ENCODE results near the gene KCNJ6.

KCNJ6 gene

DNA sequence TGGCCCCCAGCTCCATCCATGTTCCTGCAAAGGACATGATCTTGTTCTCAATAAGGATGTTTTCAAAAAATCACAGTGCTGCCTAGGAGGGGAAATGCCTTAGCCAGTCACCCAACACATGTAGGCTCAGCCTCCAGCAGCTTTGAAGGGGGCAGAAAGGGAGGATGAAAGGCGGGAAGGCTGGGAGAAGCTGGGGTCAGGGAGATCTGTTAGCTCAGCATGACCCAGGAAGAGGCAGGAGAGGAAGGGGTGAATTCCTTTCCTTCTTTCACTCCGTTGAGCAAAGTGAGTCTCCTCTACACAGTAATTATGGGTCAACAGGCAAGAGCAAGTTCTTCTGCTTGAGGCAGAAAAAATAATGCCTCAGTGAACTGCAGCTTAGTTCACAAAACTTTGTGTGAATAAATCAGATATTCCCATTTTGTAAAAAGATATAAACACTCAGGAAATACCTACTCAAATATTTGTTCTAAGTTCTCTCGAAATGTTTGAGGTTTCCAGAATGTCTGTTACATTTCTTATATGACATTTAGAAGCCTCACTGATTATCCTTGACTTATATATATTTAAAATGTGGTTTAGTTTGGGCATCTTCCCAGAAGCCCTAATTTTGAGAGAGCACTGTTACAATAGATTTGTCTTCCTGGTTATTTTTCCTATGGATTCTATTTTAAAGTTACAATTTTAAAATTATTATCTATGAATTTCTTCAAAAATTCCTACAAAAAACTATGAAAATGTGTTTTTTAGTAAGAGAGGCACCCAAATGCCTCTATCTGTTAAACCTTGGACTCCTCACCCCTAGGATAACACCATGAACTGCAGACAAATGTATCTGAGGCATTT, 116.8 kb downstream of the KCNJ6 start:
- ATAC-seq (replicated peaks; ENCODE audit: extremely low read depth, poor library complexity, severe bottlenecking) (no peak), DNase-seq (ENCODE audit: low spot score in 2 of 2) (no peak)
- Mint-ChIP-seq H3K9me3 (no peaks in the 10 kb centered on the region), H3K36me3 (ENCODE audit: insufficient read depth) (no peaks in the 10 kb centered on the region), H3K27ac (ENCODE audit: low read depth) (no peak overlapping the region), H3K4me3 (peak overlapping the region; percentile 2), H3K27me3 (peaks cover 34% of the 10 kb centered on the region), H3K4me1 (no peaks in the 10 kb centered on the region)

- Mint-ChIP-seq H3K27me3 (peaks cover 34% of the 10 kb centered on the region), H3K4me3 (no peak overlapping the region), H3K4me1 (no peaks in the 10 kb centered on the region), H3K9me3 (no peaks in the 10 kb centered on the region), H3K36me3 (ENCODE audit: insufficient read depth) (no peaks in the 10 kb centered on the region), H3K27ac (ENCODE audit: low read depth) (no peak overlapping the region)
- DNase-seq (ENCODE audit: low spot score in 2 of 2) (no peak), ATAC-seq (replicated peaks; ENCODE audit: extremely low read depth, poor library complexity, severe bottlenecking) (no peak)
These were observed 118.9 kb downstream of the KCNJ6 start for GRCh38 chr21:37797403-37797802.

GRCh38 chr21:37796011-37796410, 120.2 kb downstream of the KCNJ6 start:
- Mint-ChIP-seq H3K4me3 (no peak overlapping the region), H3K27ac (ENCODE audit: low read depth) (no peak overlapping the region), H3K36me3 (ENCODE audit: insufficient read depth) (no peaks in the 10 kb centered on the region), H3K27me3 (peaks cover 33% of the 10 kb centered on the region), H3K4me1 (no peaks in the 10 kb centered on the region), H3K9me3 (no peaks in the 10 kb centered on the region)
- ATAC-seq (replicated peaks; ENCODE audit: extremely low read depth, poor library complexity, severe bottlenecking) (no peak), DNase-seq (ENCODE audit: low spot score in 2 of 2) (no peak)

GRCh38 chr21:37793660-37794059, 122.6 kb downstream of the KCNJ6 start:
- ATAC-seq (replicated peaks; ENCODE audit: extremely low read depth, poor library complexity, severe bottlenecking) (no peak), DNase-seq (ENCODE audit: low spot score in 2 of 2) (no peak)
- H3K4me3 Mint-ChIP-seq = no peak overlapping the region
- H3K4me1 Mint-ChIP-seq = no peaks in the 10 kb centered on the region
- no peaks in the 10 kb centered on the region for H3K36me3 Mint-ChIP-seq (ENCODE audit: insufficient read depth)
- H3K27me3 Mint-ChIP-seq = peaks cover 18% of the 10 kb centered on the region
- no peaks in the 10 kb centered on the region for H3K9me3 Mint-ChIP-seq
- no peak overlapping the region for H3K27ac Mint-ChIP-seq (ENCODE audit: low read depth)

- no peak for DNase-seq (ENCODE audit: low spot score in 2 of 2)
- peaks cover 11% of the 10 kb centered on the region for H3K27me3 Mint-ChIP-seq
- no peaks in the 10 kb centered on the region for H3K9me3 Mint-ChIP-seq
These were observed 124.2 kb downstream of the KCNJ6 start for GRCh38 chr21:37792046-37792445.

GRCh38 chr21:37790905-37791304, 125.4 kb downstream of the KCNJ6 start:
- H3K4me1 Mint-ChIP-seq = no peaks in the 10 kb centered on the region
- no peak overlapping the region for H3K4me3 Mint-ChIP-seq
- H3K36me3 Mint-ChIP-seq (ENCODE audit: insufficient read depth) = no peaks in the 10 kb centered on the region
- DNase-seq (ENCODE audit: low spot score in 2 of 2) = no peak
- no peak for ATAC-seq (replicated peaks; ENCODE audit: extremely low read depth, poor library complexity, severe bottlenecking)
- peaks cover 11% of the 10 kb centered on the region for H3K27me3 Mint-ChIP-seq
- H3K9me3 Mint-ChIP-seq = no peaks in the 10 kb centered on the region
- no peak overlapping the region for H3K27ac Mint-ChIP-seq (ENCODE audit: low read depth)

More at GRCh38 chr21:37792046-37792445, 124.2 kb downstream of the KCNJ6 start:
- H3K27ac Mint-ChIP-seq (ENCODE audit: low read depth) = no peak overlapping the region
- H3K4me3 Mint-ChIP-seq = no peak overlapping the region
- no peak for ATAC-seq (replicated peaks; ENCODE audit: extremely low read depth, poor library complexity, severe bottlenecking)
- no peaks in the 10 kb centered on the region for H3K36me3 Mint-ChIP-seq (ENCODE audit: insufficient read depth)
- no peaks in the 10 kb centered on the region for H3K4me1 Mint-ChIP-seq

DNA sequence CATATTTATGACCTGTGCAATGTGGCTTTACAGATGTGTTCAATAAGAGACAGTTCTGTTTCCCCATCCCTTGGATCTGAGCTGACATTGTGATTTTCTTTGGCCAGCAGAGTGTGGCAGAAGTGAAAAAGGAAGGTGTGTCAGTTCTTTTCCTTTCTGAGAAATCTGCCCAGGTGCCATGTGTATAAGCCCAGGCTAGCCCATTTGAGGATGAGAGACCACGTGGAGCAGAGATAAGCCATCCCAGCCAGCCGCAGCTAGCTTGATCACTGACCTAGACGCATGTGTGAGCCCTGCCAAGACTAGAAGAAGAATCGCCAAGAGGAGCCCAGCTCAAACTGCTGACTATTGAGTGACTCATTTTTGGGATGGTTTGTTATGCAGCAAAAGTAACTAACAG, 127.8 kb downstream of the KCNJ6 start:
- no peak for DNase-seq (ENCODE audit: low spot score in 2 of 2)
- H3K27ac Mint-ChIP-seq (ENCODE audit: low read depth) = no peak overlapping the region
- peaks cover 14% of the 10 kb centered on the region for H3K27me3 Mint-ChIP-seq
- ATAC-seq (replicated peaks; ENCODE audit: extremely low read depth, poor library complexity, severe bottlenecking) = no peak
- H3K36me3 Mint-ChIP-seq (ENCODE audit: insufficient read depth) = no peaks in the 10 kb centered on the region
- H3K4me3 Mint-ChIP-seq = no peak overlapping the region
- no peaks in the 10 kb centered on the region for H3K4me1 Mint-ChIP-seq
- H3K9me3 Mint-ChIP-seq = peaks cover 1% of the 10 kb centered on the region

DNA sequence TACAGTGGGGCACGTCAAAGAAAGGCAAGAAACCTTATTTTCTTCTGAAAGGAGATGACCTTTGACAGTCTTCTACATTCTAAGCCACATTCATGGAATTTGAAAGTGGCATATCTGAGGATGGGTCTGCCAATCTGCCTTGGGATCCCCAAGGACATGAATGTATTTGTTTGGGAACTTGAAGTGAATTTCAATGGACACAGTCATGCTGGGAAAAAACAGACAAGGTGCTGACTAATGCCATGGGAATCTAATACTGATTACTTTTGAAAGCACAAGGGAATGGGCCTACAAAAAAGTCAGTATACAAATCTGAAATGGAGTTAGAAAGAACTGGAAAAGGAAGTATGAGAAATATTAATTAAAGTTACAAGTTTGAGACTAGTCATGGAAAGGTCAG, 128.8 kb downstream of the KCNJ6 start:
- DNase-seq (ENCODE audit: low spot score in 2 of 2) (no peak), ATAC-seq (replicated peaks; ENCODE audit: extremely low read depth, poor library complexity, severe bottlenecking) (no peak)
- Mint-ChIP-seq H3K4me1 (no peaks in the 10 kb centered on the region), H3K36me3 (ENCODE audit: insufficient read depth) (no peaks in the 10 kb centered on the region), H3K27ac (ENCODE audit: low read depth) (no peak overlapping the region), H3K27me3 (peaks cover 24% of the 10 kb centered on the region), H3K4me3 (no peak overlapping the region), H3K9me3 (peaks cover 5% of the 10 kb centered on the region)

DNA sequence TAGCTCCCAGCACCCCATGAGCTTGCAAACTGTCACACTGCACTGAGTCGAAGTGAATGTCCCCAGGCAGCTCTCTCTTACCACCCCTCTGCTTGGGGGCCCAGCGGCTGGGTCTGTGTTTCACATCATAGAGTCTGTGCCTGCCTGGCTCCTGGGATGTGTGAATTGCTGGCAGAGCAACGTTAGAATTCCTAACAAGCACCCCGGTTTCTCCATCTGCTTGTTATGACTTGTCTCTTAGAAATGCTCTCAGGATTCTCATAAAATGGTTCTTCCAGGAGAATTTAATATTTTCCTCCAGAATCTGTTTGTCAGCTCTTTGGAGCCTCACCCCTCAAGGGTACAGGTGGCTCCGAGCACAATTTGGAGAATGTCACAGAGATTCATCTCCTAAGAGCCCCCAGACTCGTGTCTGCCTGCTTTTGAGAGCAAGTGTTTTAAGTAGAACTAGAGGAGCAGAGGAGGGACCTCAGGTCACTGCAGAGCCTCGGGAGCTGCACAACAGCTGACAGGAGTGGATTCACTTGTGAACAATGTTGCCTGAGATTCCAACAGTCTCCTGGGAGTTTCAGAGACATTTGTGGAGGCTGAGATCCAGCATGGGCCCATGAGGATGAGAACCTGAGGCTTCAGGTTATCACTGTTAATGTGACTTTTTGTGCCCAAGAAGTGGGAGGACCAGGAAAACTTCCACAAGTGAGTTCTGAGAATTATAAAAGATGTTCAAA, 131.5 kb downstream of the KCNJ6 start:
- H3K27me3 Mint-ChIP-seq = peaks cover 30% of the 10 kb centered on the region

GRCh38 chr21:37783016-37783415, 133.2 kb downstream of the KCNJ6 start:
- Mint-ChIP-seq H3K9me3 (peaks cover 10% of the 10 kb centered on the region), H3K4me1 (no peaks in the 10 kb centered on the region), H3K27me3 (peaks cover 48% of the 10 kb centered on the region), H3K27ac (ENCODE audit: low read depth) (no peak overlapping the region), H3K4me3 (no peak overlapping the region), H3K36me3 (ENCODE audit: insufficient read depth) (no peaks in the 10 kb centered on the region)
- DNase-seq (ENCODE audit: low spot score in 2 of 2) (no peak), ATAC-seq (replicated peaks; ENCODE audit: extremely low read depth, poor library complexity, severe bottlenecking) (no peak)

More for the DNA sequence above, 131.5 kb downstream of the KCNJ6 start:
- no peak overlapping the region for H3K27ac Mint-ChIP-seq (ENCODE audit: low read depth)
- H3K4me3 Mint-ChIP-seq = no peak overlapping the region
- no peak for DNase-seq (ENCODE audit: low spot score in 2 of 2)
- H3K9me3 Mint-ChIP-seq = peaks cover 10% of the 10 kb centered on the region
- ATAC-seq (replicated peaks; ENCODE audit: extremely low read depth, poor library complexity, severe bottlenecking) = no peak
- H3K36me3 Mint-ChIP-seq (ENCODE audit: insufficient read depth) = no peaks in the 10 kb centered on the region
- no peaks in the 10 kb centered on the region for H3K4me1 Mint-ChIP-seq

GRCh38 chr21:37780991-37781983, 135.0 kb downstream of the KCNJ6 start:
- Mint-ChIP-seq H3K4me3 (no peak overlapping the region), H3K4me1 (no peaks in the 10 kb centered on the region), H3K27me3 (peaks cover 61% of the 10 kb centered on the region), H3K27ac (ENCODE audit: low read depth) (no peak overlapping the region), H3K9me3 (peaks cover 10% of the 10 kb centered on the region), H3K36me3 (ENCODE audit: insufficient read depth) (no peaks in the 10 kb centered on the region)
- DNase-seq (ENCODE audit: low spot score in 2 of 2) (no peak), ATAC-seq (replicated peaks; ENCODE audit: extremely low read depth, poor library complexity, severe bottlenecking) (no peak)

DNA sequence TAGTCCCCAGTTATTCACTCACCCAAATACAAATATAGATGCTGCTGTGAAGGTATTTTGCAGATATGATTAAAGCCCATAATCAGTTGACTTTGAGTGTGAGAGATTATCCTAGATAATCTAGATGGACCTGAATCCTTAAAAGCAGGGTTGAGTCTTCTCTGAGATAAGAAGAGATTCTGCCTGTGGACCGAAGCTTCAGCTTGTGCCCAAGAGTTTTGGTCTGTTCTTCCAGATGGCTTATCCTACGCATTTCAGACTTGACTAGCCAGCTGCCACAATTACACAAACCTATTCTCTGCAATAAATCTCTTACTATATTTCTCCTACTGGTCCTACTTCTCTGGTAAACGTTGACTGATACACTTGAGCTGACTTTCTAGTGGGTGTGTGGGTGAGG, 145.1 kb downstream of the KCNJ6 start:
- no peak for DNase-seq (ENCODE audit: low spot score in 2 of 2)
- Mint-ChIP-seq H3K27ac (ENCODE audit: low read depth) (no peak overlapping the region), H3K4me3 (no peak overlapping the region), H3K36me3 (ENCODE audit: insufficient read depth) (no peaks in the 10 kb centered on the region), H3K4me1 (no peaks in the 10 kb centered on the region), H3K27me3 (peaks cover 32% of the 10 kb centered on the region), H3K9me3 (no peaks in the 10 kb centered on the region)
- ATAC-seq (replicated peaks; ENCODE audit: extremely low read depth, poor library complexity, severe bottlenecking) = no peak
